ENCODE results near the gene METTL23. TPM values are rescaled to one million over a fixed set of nuclear protein-coding genes. Genes with fewer than 3 reads are reported as not detected.
A peak's percentile ranks its signal among the peaks of the same experiment; 100 is the strongest.

Gene METTL23
- 10 to 100 TPM; 22.5 to 30.4 (median 28.7) TPM for total RNA-seq
- long read RNA-seq, donor 1, partial matches to known transcripts, result 1 of 14 reads
- long read RNA-seq, donor 1, other reads (novel, unspliced or antisense), result 5 of 14 reads
- long read RNA-seq, donor 2, transcript METTL23-215 (5 exons, 1,171 nt), result major isoform, 5 of 14 reads
- long read RNA-seq, donor 2, partial matches to known transcripts, result 0 of 14 reads
- long read RNA-seq, donor 2, other reads (novel, unspliced or antisense), result 1 of 14 reads

GRCh38 chr17:76726776-76727718, at the start of gene METTL23:
Gene METTL23, plus strand, starts transcription at chr17:76726839. Its CDS starts 2,872 bp downstream, at chr17:76729711.
- peaks cover 4% of the 10 kb centered on the region for H3K36me3 ChIP-seq (ENCODE audit: low read depth)
- peaks cover 24% of the 10 kb centered on the region for H3K4me1 ChIP-seq (ENCODE audit: low read depth)
- ATAC-seq, result peak; percentile 71
- peak within 1 kb of the TSS; percentile 86 for H3K4me3 ChIP-seq
- H3K9me3 ChIP-seq, result no peaks in the 10 kb centered on the region
- DNase-seq, result peak; percentile 90 to 94 (median 90)
- intact Hi-C loops (cut with DNase I, micrococcal nuclease), result no loop called here
- TF ChIP-seq CTCF (IDR thresholded peaks at IDR 0.05), result peak; percentile 56

DNA sequence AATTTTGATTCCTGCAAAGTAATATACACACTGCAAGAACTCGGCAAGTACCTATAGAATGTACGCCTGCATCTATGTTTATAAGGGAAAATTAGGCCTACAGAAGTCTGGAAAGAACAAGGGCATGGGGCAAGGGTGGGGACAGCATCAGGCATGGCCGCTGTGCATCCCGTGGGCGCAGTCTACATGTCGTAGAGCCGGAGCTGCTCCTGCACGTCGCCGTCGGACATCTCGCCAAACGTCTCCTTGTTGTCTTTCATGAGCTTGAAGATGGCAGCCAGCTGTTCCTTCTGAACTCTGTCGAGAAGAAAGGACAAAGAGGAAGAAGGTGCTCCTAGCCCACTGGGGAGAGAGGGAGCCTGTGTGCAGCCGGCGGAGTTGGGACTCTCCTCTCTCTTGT, 49.2 kb upstream of the METTL23 start:
- no peak for ATAC-seq
- intact Hi-C loops (cut with DNase I, micrococcal nuclease), result no loop called here
- TF ChIP-seq CTCF (IDR thresholded peaks at IDR 0.05), result no peak
- Histone ChIP-seq H3K4me1 (ENCODE audit: low read depth) (peaks cover 23% of the 10 kb centered on the region), H3K36me3 (ENCODE audit: low read depth) (no peaks in the 10 kb centered on the region), H3K4me3 (no peak overlapping the region), H3K9me3 (no peaks in the 10 kb centered on the region)
- DNase-seq, result no peak

GRCh38 chr17:76678330-76678729, 48.3 kb upstream of the METTL23 start:
- peak; percentile 87 for ATAC-seq

DNA sequence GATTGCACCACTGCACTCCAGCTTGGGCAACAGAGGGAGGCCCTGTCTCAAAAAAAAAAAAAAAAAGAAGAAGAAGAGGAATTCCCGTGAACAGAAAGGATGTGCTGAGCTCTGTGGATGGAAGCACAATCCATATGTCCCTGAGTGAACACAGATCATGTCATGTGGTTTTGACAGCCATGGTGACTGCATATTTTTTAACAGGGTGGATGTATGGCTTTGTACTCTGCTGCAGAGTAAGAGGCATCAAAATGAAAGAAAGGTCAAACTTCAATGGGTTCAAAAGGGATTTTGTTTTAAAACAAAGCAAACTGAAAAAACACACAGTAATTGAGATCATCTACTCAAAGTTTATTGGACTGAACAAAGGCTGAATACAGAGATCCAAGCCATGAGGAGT, 47.4 kb upstream of the METTL23 start:
- intact Hi-C loops (cut with DNase I, micrococcal nuclease), result no loop called here

More at GRCh38 chr17:76678330-76678729, 48.3 kb upstream of the METTL23 start:
- TF ChIP-seq CTCF (IDR thresholded peaks at IDR 0.05), result no peak
- no peaks in the 10 kb centered on the region for H3K36me3 ChIP-seq (ENCODE audit: low read depth)
- no peak overlapping the region for H3K4me3 ChIP-seq
- H3K4me1 ChIP-seq (ENCODE audit: low read depth), result peaks cover 18% of the 10 kb centered on the region
- peak; percentile 78 to 83 (median 79) for DNase-seq
- no peaks in the 10 kb centered on the region for H3K9me3 ChIP-seq
- intact Hi-C loops (cut with DNase I, micrococcal nuclease), result no loop called here

More for the DNA sequence above, 47.4 kb upstream of the METTL23 start:
- TF ChIP-seq CTCF (IDR thresholded peaks at IDR 0.05), result no peak
- H3K4me1 ChIP-seq (ENCODE audit: low read depth), result peaks cover 18% of the 10 kb centered on the region
- no peak for DNase-seq
- no peaks in the 10 kb centered on the region for H3K36me3 ChIP-seq (ENCODE audit: low read depth)
- H3K9me3 ChIP-seq, result no peaks in the 10 kb centered on the region
- ATAC-seq, result peak; percentile 4
- H3K4me3 ChIP-seq, result no peak overlapping the region
